Right lobe of liver (tissue), 6 donors: Measurements from ENCODE around the gene RBCK1. TPM values are rescaled to one million over a fixed set of nuclear protein-coding genes. Genes with fewer than 3 reads are reported as not detected.

Experiments used
- ATAC-seq, 4 donors: fragments of 200-7000 bp; cut with Tn5 transposase; one replicate each; pipeline ENCODE4 v1.9.1; 2020; ENCODE audit warnings: mild to moderate bottlenecking in 4 of 4, moderate library complexity in 4 of 4
- DNase-seq, 3 donors: peaks; one replicate each; pipeline ENCODE4 v3.0.0-alpha.2; 2020
- H3K27ac ChIP-seq, 3 donors: fragments of 200-600 bp; one replicate each; pipeline ENCODE4 v1.8.0; 2022
- H3K27me3 ChIP-seq, 2 donors: fragments of 200-600 bp; one replicate each; pipeline ENCODE4 v1.8.0; 2022
- H3K36me3 ChIP-seq, 4 donors: fragments of 200-600 bp; sonication (generic) in 1 of 4; one replicate each; pipeline versions ENCODE4 v1.5.1 to v1.8.0; 2017 to 2022; ENCODE audit warnings: control low read depth in 1 of 4
- H3K4me1 ChIP-seq, 4 donors: fragments of 200-600 bp; sonication (generic) in 1 of 4; one replicate each; pipeline versions ENCODE4 v1.5.1 to v1.8.0; 2017 to 2022; ENCODE audit warnings: control low read depth in 1 of 4
- H3K4me3 ChIP-seq, 3 donors: fragments of 200-600 bp; one replicate each; pipeline ENCODE4 v1.8.0; 2022
- H3K9me3 ChIP-seq, 4 donors: fragments of 200-600 bp; sonication (generic) in 1 of 4; one replicate each; pipeline versions ENCODE4 v1.5.1 to v1.8.0; 2017 to 2022; ENCODE audit warnings: control low read depth in 1 of 4
- POLR2A ChIP-seq: fragments of 450-650 bp; IDR thresholded peaks from one replicate; pipeline ENCODE4 v1.6.1; 2017; ENCODE audit warnings: antibody characterized with exemption, mild to moderate bottlenecking
- WGBS: methylation state at CpG from one replicate; pipeline ENCODE4 v1.1.6; 2018; ENCODE audit warnings: low coverage, low lambda C conversion rate; ENCODE audit not compliant: insufficient coverage; ENCODE audit errors: missing lambda C conversion rate; 5-methylcytosine and 5-hydroxymethylcytosine counted together
- intact Hi-C, 2 donors: fragments of 100-400 bp; cut with DNase I; formaldehyde crosslinking; loops; one replicate each; pipeline versions ENCODE4 v1.11.2 to v1.14.1; 2022
- total RNA-seq, 6 experiments: library from RNA; depleted of rRNA in 2 of 6; stranded (reverse); fragments of >200 nt in 2 of 6; fragmentation: NEBNext Ultra II Directional in 3 of 6; extraction: Animal tissue kit (Norgen Biotek cat#: 25700) in 3 of 6; gene quantifications; one replicate each; pipeline versions ENCODE4 v1.1.0 to v1.2.4, GENCODE V29; 2016 to 2023
- TF ChIP-seq, protein P1 (sequence below), 4 donors: fragments of 200-600 bp in 3 of 4; fragments of 450-650 bp in 1 of 4; IDR thresholded peaks; one replicate each; pipeline versions ENCODE4 v1.5.1 to v1.8.0; 2016 to 2022; ENCODE audit warnings: antibody characterized with exemption in 4 of 4, mild to moderate bottlenecking in 2 of 4
- donor health status: DM: no; HTN: yes; CAD: no.
- donor health status: DM: no; HTN: no; CAD: no.
- donor health status: DM: no; HTN: no; CAD: no.
- donor health status: DM: no; HTN: yes; CAD: no.
- donor health status: DM: no; HTN: yes; CAD: no.

The RBCK1 gene
- total RNA-seq, 6 experiments from 2014 or later: 63.1 to 113 (median 85.6) TPM

DNA sequence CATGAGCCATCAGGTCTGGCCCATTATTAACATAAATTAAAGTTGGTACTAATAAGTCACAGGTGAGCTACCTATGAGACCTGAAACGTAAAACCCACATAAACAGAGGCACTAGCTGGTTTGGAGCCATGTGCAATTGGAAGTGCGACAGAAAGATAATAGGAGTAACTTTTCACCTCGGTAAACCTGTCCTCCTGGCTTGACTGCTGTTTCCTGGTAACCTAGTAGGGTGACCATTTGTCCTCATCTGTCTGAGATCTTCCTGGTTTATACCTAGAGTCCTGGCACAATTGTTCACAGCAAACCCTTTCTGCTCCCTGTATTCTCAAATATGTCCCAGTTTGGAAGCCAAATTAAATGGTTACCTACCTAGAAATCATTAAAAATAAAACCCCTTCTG, 46.9 kb downstream of the RBCK1 start:
- Histone ChIP-seq H3K27ac (no peak overlapping the region), H3K4me3 (no peak overlapping the region), H3K4me1 (peaks cover 0 to 7% (median 2%) of the 10 kb centered on the region in 4 donors), H3K27me3 (no peaks in the 10 kb centered on the region), H3K36me3 (no peaks in the 10 kb centered on the region), H3K9me3 (no peaks in the 10 kb centered on the region)
- ATAC-seq: no peak
- TF ChIP-seq POLR2A: no peak
- TF ChIP-seq, protein P1, sequence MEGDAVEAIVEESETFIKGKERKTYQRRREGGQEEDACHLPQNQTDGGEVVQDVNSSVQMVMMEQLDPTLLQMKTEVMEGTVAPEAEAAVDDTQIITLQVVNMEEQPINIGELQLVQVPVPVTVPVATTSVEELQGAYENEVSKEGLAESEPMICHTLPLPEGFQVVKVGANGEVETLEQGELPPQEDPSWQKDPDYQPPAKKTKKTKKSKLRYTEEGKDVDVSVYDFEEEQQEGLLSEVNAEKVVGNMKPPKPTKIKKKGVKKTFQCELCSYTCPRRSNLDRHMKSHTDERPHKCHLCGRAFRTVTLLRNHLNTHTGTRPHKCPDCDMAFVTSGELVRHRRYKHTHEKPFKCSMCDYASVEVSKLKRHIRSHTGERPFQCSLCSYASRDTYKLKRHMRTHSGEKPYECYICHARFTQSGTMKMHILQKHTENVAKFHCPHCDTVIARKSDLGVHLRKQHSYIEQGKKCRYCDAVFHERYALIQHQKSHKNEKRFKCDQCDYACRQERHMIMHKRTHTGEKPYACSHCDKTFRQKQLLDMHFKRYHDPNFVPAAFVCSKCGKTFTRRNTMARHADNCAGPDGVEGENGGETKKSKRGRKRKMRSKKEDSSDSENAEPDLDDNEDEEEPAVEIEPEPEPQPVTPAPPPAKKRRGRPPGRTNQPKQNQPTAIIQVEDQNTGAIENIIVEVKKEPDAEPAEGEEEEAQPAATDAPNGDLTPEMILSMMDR (IDR thresholded peaks at IDR 0.05): no peak
- intact Hi-C loops: no loop called here
- WGBS: 41% methylated on average over 3 of the region's 3 CpGs
- no peak for DNase-seq

DNA sequence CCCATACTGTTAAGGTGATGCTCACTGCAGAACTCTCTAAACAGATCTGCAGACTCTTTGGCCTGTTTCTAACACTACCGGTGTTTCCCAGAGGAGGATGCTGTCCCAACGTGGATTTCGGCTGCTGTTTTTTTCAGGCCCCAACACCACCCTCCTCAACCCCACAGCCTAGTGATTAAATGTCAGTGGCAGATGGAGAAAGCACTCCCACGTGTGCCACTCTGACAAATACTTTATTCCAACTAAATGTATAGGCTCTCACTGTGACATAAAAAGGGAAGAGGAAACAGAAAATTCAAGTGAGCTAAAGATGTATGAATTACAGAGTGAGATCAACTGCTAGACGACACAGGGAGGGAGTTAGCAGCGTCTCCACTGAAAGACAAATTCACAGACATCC, 50.7 kb downstream of the RBCK1 start:
- Histone ChIP-seq H3K27me3 (no peaks in the 10 kb centered on the region), H3K4me3 (no peak overlapping the region), H3K4me1 (peaks cover 0 to 24% (median 9%) of the 10 kb centered on the region in 4 donors), H3K9me3 (no peaks in the 10 kb centered on the region), H3K27ac (no peak overlapping the region), H3K36me3 (no peaks in the 10 kb centered on the region)
- 59% methylated on average over 6 of the region's 6 CpGs for WGBS
- TF ChIP-seq, protein P1 (IDR thresholded peaks at IDR 0.05): no peak
- no peak for TF ChIP-seq POLR2A
- no peak for DNase-seq
- intact Hi-C loops: no loop called here
- ATAC-seq: no peak

DNA sequence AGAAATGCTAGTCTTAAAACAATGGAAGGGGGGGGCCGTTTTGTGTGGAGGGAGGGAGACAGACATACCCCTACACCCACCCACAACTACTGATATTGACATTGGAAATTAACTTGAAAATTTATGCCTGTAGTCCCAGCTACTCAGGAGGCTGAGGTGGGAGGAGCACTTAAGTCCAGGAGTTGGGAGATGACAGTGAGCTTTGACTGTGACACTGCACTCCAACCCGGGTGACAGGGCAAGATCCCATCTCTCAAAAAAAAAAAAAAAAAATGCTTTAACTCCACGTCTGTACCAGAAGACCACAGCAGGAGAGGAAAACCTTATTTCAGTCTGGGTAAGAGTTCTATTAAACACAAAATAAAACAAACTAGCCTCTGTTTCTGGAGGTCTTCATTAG, 52.1 kb downstream of the RBCK1 start:
- Histone ChIP-seq H3K27ac (no peak overlapping the region), H3K4me1 (peaks cover 0 to 24% (median 9%) of the 10 kb centered on the region in 4 donors), H3K27me3 (no peaks in the 10 kb centered on the region), H3K36me3 (no peaks in the 10 kb centered on the region), H3K9me3 (no peaks in the 10 kb centered on the region), H3K4me3 (no peak overlapping the region)
- WGBS: 15% methylated on average over 3 of the region's 3 CpGs
- TF ChIP-seq, protein P1 (IDR thresholded peaks at IDR 0.05): no peak
- no peak for TF ChIP-seq POLR2A
- ATAC-seq (no peak), DNase-seq (no peak)
- intact Hi-C loops: no loop called here

GRCh38 chr20:460707-461106, 52.6 kb downstream of the RBCK1 start:
- intact Hi-C loops: no loop called here
- 6% methylated on average over 2 of the region's 2 CpGs for WGBS
- ATAC-seq: peak; percentile 47 to 67 (median 62)
- H3K27me3 ChIP-seq: no peaks in the 10 kb centered on the region
- peak overlapping the region in 2 of 3 donors; percentile 90 to 96 for H3K27ac ChIP-seq
- H3K4me3 ChIP-seq: peak overlapping the region in 2 of 3 donors; percentile 70 to 88
- H3K9me3 ChIP-seq: no peaks in the 10 kb centered on the region
- H3K4me1 ChIP-seq: peaks cover 0 to 24% (median 9%) of the 10 kb centered on the region in 4 donors
- peak; percentile 55 to 69 (median 68) for DNase-seq
- H3K36me3 ChIP-seq: no peaks in the 10 kb centered on the region
- no peak for TF ChIP-seq POLR2A
- TF ChIP-seq, protein P1 (IDR thresholded peaks at IDR 0.05): no peak
